Measurements from ENCODE around the gene LRRFIP1. TPM values are rescaled to one million over a fixed set of nuclear protein-coding genes. Genes with fewer than 3 reads are reported as not detected.

The LRRFIP1 gene
- total and polyA plus RNA-seq, 2 of the 13 experiments (the other 11 are each of a cell fraction or from before 2014, with no cell fraction given), result 15.9 to 40.5 TPM

DNA sequence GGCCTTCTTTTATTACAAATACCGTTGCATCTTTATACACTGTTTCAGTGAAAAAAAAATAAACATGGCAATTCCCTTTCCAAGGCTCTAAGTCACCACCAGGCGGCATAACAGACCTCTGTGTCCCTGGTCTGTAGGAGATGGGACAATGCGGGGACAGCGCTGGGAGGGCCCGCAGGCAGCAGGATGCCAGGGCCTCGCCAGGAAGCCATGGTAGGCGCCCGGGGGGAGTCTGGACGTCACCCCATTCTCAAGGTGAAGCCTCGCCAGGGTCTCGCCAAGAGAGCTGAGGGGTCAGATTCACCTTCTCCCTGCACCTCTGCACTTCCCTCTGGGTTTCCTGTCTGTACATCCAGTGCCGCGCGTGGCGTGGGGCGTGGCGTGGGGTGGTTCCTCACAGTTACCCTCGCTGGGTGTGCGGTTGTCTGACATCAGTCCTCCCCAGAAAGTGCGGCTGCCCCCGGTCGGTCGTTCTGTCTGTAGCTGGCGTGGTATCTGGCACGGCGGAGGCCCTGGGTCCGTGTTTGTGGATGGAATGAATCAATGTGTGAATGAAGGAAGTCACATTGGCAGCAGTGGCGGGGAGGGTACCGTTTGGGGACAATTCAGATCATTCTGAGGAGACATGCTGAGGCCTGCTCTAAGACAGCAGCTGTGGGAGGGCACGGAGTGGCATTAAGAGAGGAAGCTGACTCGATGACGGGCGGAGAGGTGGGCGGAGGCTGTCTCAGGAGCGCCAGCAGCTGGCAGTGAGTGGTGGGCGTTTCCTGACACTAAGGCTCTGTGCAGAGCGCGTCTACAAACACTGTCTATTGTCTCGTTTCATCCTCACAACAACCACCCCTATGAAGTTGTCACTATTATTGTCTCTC is 46.0 kb downstream of the LRRFIP1 start (continued):
- TF ChIP-seq, protein P1, sequence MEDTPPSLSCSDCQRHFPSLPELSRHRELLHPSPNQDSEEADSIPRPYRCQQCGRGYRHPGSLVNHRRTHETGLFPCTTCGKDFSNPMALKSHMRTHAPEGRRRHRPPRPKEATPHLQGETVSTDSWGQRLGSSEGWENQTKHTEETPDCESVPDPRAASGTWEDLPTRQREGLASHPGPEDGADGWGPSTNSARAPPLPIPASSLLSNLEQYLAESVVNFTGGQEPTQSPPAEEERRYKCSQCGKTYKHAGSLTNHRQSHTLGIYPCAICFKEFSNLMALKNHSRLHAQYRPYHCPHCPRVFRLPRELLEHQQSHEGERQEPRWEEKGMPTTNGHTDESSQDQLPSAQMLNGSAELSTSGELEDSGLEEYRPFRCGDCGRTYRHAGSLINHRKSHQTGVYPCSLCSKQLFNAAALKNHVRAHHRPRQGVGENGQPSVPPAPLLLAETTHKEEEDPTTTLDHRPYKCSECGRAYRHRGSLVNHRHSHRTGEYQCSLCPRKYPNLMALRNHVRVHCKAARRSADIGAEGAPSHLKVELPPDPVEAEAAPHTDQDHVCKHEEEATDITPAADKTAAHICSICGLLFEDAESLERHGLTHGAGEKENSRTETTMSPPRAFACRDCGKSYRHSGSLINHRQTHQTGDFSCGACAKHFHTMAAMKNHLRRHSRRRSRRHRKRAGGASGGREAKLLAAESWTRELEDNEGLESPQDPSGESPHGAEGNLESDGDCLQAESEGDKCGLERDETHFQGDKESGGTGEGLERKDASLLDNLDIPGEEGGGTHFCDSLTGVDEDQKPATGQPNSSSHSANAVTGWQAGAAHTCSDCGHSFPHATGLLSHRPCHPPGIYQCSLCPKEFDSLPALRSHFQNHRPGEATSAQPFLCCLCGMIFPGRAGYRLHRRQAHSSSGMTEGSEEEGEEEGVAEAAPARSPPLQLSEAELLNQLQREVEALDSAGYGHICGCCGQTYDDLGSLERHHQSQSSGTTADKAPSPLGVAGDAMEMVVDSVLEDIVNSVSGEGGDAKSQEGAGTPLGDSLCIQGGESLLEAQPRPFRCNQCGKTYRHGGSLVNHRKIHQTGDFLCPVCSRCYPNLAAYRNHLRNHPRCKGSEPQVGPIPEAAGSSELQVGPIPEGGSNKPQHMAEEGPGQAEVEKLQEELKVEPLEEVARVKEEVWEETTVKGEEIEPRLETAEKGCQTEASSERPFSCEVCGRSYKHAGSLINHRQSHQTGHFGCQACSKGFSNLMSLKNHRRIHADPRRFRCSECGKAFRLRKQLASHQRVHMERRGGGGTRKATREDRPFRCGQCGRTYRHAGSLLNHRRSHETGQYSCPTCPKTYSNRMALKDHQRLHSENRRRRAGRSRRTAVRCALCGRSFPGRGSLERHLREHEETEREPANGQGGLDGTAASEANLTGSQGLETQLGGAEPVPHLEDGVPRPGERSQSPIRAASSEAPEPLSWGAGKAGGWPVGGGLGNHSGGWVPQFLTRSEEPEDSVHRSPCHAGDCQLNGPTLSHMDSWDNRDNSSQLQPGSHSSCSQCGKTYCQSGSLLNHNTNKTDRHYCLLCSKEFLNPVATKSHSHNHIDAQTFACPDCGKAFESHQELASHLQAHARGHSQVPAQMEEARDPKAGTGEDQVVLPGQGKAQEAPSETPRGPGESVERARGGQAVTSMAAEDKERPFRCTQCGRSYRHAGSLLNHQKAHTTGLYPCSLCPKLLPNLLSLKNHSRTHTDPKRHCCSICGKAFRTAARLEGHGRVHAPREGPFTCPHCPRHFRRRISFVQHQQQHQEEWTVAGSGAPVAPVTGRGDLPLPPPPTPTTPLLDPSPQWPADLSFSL (CRISPR knock-in tag; IDR thresholded peaks at IDR 0.05), result no peak
- TF ChIP-seq ZNF367 (CRISPR knock-in tag; IDR thresholded peaks at IDR 0.05; ENCODE audit: borderline replicate concordance) (no peak), NCOA5 (CRISPR knock-in tag; IDR thresholded peaks at IDR 0.05) (no peak), RBFOX2 (IDR thresholded peaks at IDR 0.05; ENCODE audit: low read depth, low read length) (no peak), BHLHE40 (IDR thresholded peaks at IDR 0.05; ENCODE audit: low read length) (no peak), ZNF562 (CRISPR knock-in tag; IDR thresholded peaks at IDR 0.05; ENCODE audit: borderline replicate concordance) (no peak), TEAD2 (CRISPR knock-in tag; IDR thresholded peaks at IDR 0.05) (no peak), ASH2L (IDR thresholded peaks at IDR 0.05; ENCODE audit: insufficient read length, low read depth, low read length) (no peak), ZNF124 (CRISPR knock-in tag; IDR thresholded peaks at IDR 0.05) (no peak), ZFP90 (CRISPR knock-in tag; IDR thresholded peaks at IDR 0.05; ENCODE audit: borderline replicate concordance) (no peak), ZNF670 (CRISPR knock-in tag; IDR thresholded peaks at IDR 0.05; ENCODE audit: borderline replicate concordance) (no peak), ZIK1 (CRISPR knock-in tag; IDR thresholded peaks at IDR 0.05; ENCODE audit: borderline replicate concordance, low read depth) (no peak)
- TF ChIP-seq, protein P2, sequence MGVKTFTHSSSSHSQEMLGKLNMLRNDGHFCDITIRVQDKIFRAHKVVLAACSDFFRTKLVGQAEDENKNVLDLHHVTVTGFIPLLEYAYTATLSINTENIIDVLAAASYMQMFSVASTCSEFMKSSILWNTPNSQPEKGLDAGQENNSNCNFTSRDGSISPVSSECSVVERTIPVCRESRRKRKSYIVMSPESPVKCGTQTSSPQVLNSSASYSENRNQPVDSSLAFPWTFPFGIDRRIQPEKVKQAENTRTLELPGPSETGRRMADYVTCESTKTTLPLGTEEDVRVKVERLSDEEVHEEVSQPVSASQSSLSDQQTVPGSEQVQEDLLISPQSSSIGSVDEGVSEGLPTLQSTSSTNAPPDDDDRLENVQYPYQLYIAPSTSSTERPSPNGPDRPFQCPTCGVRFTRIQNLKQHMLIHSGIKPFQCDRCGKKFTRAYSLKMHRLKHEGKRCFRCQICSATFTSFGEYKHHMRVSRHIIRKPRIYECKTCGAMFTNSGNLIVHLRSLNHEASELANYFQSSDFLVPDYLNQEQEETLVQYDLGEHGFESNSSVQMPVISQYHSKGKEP (CRISPR knock-in tag; IDR thresholded peaks at IDR 0.05), result no peak
- TF ChIP-seq, protein P3, sequence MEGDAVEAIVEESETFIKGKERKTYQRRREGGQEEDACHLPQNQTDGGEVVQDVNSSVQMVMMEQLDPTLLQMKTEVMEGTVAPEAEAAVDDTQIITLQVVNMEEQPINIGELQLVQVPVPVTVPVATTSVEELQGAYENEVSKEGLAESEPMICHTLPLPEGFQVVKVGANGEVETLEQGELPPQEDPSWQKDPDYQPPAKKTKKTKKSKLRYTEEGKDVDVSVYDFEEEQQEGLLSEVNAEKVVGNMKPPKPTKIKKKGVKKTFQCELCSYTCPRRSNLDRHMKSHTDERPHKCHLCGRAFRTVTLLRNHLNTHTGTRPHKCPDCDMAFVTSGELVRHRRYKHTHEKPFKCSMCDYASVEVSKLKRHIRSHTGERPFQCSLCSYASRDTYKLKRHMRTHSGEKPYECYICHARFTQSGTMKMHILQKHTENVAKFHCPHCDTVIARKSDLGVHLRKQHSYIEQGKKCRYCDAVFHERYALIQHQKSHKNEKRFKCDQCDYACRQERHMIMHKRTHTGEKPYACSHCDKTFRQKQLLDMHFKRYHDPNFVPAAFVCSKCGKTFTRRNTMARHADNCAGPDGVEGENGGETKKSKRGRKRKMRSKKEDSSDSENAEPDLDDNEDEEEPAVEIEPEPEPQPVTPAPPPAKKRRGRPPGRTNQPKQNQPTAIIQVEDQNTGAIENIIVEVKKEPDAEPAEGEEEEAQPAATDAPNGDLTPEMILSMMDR (CRISPR knock-in tag; IDR thresholded peaks at IDR 0.05), result peak; percentile 90
- TF ChIP-seq, protein P4, sequence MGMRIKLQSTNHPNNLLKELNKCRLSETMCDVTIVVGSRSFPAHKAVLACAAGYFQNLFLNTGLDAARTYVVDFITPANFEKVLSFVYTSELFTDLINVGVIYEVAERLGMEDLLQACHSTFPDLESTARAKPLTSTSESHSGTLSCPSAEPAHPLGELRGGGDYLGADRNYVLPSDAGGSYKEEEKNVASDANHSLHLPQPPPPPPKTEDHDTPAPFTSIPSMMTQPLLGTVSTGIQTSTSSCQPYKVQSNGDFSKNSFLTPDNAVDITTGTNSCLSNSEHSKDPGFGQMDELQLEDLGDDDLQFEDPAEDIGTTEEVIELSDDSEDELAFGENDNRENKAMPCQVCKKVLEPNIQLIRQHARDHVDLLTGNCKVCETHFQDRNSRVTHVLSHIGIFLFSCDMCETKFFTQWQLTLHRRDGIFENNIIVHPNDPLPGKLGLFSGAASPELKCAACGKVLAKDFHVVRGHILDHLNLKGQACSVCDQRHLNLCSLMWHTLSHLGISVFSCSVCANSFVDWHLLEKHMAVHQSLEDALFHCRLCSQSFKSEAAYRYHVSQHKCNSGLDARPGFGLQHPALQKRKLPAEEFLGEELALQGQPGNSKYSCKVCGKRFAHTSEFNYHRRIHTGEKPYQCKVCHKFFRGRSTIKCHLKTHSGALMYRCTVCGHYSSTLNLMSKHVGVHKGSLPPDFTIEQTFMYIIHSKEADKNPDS (CRISPR knock-in tag; IDR thresholded peaks at IDR 0.05), result no peak
- TF ChIP-seq, protein P5, sequence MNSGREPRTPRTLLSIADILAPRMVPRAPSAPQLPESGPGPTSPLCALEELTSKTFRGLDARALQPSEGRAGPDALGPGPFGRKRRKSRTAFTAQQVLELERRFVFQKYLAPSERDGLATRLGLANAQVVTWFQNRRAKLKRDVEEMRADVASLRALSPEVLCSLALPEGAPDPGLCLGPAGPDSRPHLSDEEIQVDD (CRISPR knock-in tag; IDR thresholded peaks at IDR 0.05; ENCODE audit: borderline replicate concordance), result no peak

All from HepG2 (cell line).